Liver (tissue), 9 donors: ENCODE results near the gene CPAMD8. TPM values are rescaled to one million over a fixed set of nuclear protein-coding genes. Genes with fewer than 3 reads are reported as not detected.

Experiments
- DNase-seq: peaks from one replicate; pipeline ENCODE4 v3.0.0-alpha.2; 2017; ENCODE audit warnings: low spot score
- H3K27ac ChIP-seq, 2 donors: one replicate each; pipeline ENCODE4 v1.7.0; 2013; ENCODE audit warnings: inconsistent platforms in 2 of 2, low read length in 2 of 2, control low read depth in 1 of 2, low read depth in 1 of 2, mild to moderate bottlenecking in 1 of 2
- H3K27me3 ChIP-seq, 4 donors: one replicate each; pipeline versions ENCODE4 v1.6.1 to v1.7.0; 2013; ENCODE audit warnings: low read length in 3 of 4, inconsistent platforms in 1 of 4, mild to moderate bottlenecking in 1 of 4, moderate library complexity in 1 of 4; ENCODE audit not compliant: control insufficient read depth in 4 of 4, insufficient read depth in 4 of 4
- H3K36me3 ChIP-seq, 4 donors: one replicate each; pipeline versions ENCODE4 v1.6.1 to v1.7.0; 2013; ENCODE audit warnings: low read length in 3 of 4, mild to moderate bottlenecking in 3 of 4, low read depth in 1 of 4, moderate library complexity in 1 of 4; ENCODE audit not compliant: control insufficient read depth in 4 of 4, insufficient read depth in 3 of 4
- H3K4me1 ChIP-seq, 4 donors: one replicate each; pipeline versions ENCODE4 v1.6.1 to v1.7.0; 2013; ENCODE audit warnings: low read length in 3 of 4, mild to moderate bottlenecking in 3 of 4, moderate library complexity in 1 of 4; ENCODE audit not compliant: control insufficient read depth in 4 of 4, insufficient read depth in 4 of 4
- H3K4me3 ChIP-seq, 3 donors: one replicate each; pipeline versions ENCODE4 v1.6.1 to v1.7.0; 2013; ENCODE audit warnings: low read length in 3 of 3, control low read depth in 1 of 3, low read depth in 1 of 3, mild to moderate bottlenecking in 1 of 3
- H3K9ac ChIP-seq, 2 donors: one replicate each; pipeline ENCODE4 v1.7.0; 2013; ENCODE audit warnings: low read length in 2 of 2, mild to moderate bottlenecking in 2 of 2, moderate library complexity in 2 of 2, control low read depth in 1 of 2, low read depth in 1 of 2
- H3K9me3 ChIP-seq, 4 donors: one replicate each; pipeline versions ENCODE4 v1.6.1 to v1.7.0; 2013; ENCODE audit warnings: low read length in 3 of 4; ENCODE audit not compliant: control insufficient read depth in 4 of 4
- FOXA1 ChIP-seq: IDR thresholded peaks from 2 replicates; pipeline ENCODE4 v1.6.1; 2016; ENCODE audit warnings: antibody characterized with exemption
- FOXA2 ChIP-seq: IDR thresholded peaks from 2 replicates; pipeline ENCODE4 v1.6.1; 2016; ENCODE audit warnings: antibody characterized with exemption
- GABPA ChIP-seq, 2 donors: IDR thresholded peaks in 1 of 2; conservative IDR thresholded peaks in 1 of 2; 2 replicates each; pipeline ENCODE4 v1.6.1; 2016; ENCODE audit warnings: antibody characterized with exemption in 2 of 2, mild to moderate bottlenecking in 1 of 2, moderate library complexity in 1 of 2
- HNF4G ChIP-seq: IDR thresholded peaks from 2 replicates; pipeline ENCODE4 v1.6.1; 2016; ENCODE audit warnings: antibody characterized with exemption
- JUND ChIP-seq, 2 donors: IDR thresholded peaks; 2 replicates each; pipeline ENCODE4 v1.6.1; 2016; ENCODE audit warnings: antibody characterized with exemption in 2 of 2
- MAX ChIP-seq: IDR thresholded peaks from 2 replicates; pipeline ENCODE4 v1.6.1; 2016; ENCODE audit warnings: antibody characterized with exemption
- NR2F2 ChIP-seq: IDR thresholded peaks from 2 replicates; pipeline ENCODE4 v1.6.1; 2016; ENCODE audit warnings: antibody characterized with exemption
- RAD21 ChIP-seq, 2 donors: IDR thresholded peaks; 2 replicates each; pipeline ENCODE4 v1.6.1; 2016; ENCODE audit warnings: antibody characterized with exemption in 2 of 2, mild to moderate bottlenecking in 2 of 2
- RXRA ChIP-seq, 2 donors: IDR thresholded peaks; 2 replicates each; pipeline ENCODE4 v1.6.1; 2017 to 2018; ENCODE audit warnings: antibody characterized with exemption in 2 of 2, mild to moderate bottlenecking in 1 of 2
- SP1 ChIP-seq: IDR thresholded peaks from 2 replicates; pipeline ENCODE4 v1.6.1; 2018; ENCODE audit warnings: antibody characterized with exemption, mild to moderate bottlenecking
- TAF1 ChIP-seq: conservative IDR thresholded peaks from 2 replicates; pipeline ENCODE4 v1.6.1; 2016; ENCODE audit warnings: antibody characterized with exemption, mild to moderate bottlenecking
- YY1 ChIP-seq: IDR thresholded peaks from 2 replicates; pipeline ENCODE4 v1.6.1; 2016; ENCODE audit warnings: antibody characterized with exemption, mild to moderate bottlenecking
- WGBS: extraction: QIAGEN DNeasy Blood & Tissue Kit; methylation state at CpG from one replicate; pipeline ENCODE4 v1.1.7; 2013; 5-methylcytosine and 5-hydroxymethylcytosine counted together
- polyA plus RNA-seq, 2 donors: library from polyadenylated mRNA; stranded (reverse) in 1 of 2; unstranded in 1 of 2; fragments of 200-250 nt in 1 of 2; fragments of >200 nt in 1 of 2; fragmentation: Nextera tagmentation in 1 of 2; extraction: Ambion mirVana in 1 of 2; gene quantifications; one replicate each; pipeline versions ENCODE4 v1.2.1 to v1.2.3, GENCODE V29; 2013 to 2015
- total RNA-seq, 2 donors: library from RNA; depleted of rRNA; stranded (reverse); fragments of >200 nt; gene quantifications; one replicate each; pipeline ENCODE4 v1.2.3, GENCODE V29; 2014
- TF ChIP-seq, protein P1 (sequence below): IDR thresholded peaks from 2 replicates; pipeline ENCODE4 v1.6.1; 2016; ENCODE audit warnings: antibody characterized with exemption
- TF ChIP-seq, protein P2 (sequence below): IDR thresholded peaks from 2 replicates; pipeline ENCODE4 v1.6.1; 2016; ENCODE audit warnings: antibody characterized with exemption
- TF ChIP-seq, protein P3 (sequence below): IDR thresholded peaks from 2 replicates; pipeline ENCODE4 v1.6.1; 2016; ENCODE audit warnings: antibody characterized with exemption, mild to moderate bottlenecking
- TF ChIP-seq, protein P4 (sequence below): fragments of 150-350 bp; IDR thresholded peaks from 2 replicates; pipeline ENCODE4 v1.5.1; 2017; ENCODE audit warnings: improper control_type of control experiment, low read depth, low read length; ENCODE audit not compliant: missing input control
- donor health status: healthy.
- donor health status: healthy.
- donor health status: healthy.
- donor health status: healthy.
- donor health status: healthy.

The CPAMD8 gene
- total and polyA plus RNA-seq, 4 donors: 0.92 to 1.4 (median 1.1) TPM

- TF ChIP-seq, protein P1, sequence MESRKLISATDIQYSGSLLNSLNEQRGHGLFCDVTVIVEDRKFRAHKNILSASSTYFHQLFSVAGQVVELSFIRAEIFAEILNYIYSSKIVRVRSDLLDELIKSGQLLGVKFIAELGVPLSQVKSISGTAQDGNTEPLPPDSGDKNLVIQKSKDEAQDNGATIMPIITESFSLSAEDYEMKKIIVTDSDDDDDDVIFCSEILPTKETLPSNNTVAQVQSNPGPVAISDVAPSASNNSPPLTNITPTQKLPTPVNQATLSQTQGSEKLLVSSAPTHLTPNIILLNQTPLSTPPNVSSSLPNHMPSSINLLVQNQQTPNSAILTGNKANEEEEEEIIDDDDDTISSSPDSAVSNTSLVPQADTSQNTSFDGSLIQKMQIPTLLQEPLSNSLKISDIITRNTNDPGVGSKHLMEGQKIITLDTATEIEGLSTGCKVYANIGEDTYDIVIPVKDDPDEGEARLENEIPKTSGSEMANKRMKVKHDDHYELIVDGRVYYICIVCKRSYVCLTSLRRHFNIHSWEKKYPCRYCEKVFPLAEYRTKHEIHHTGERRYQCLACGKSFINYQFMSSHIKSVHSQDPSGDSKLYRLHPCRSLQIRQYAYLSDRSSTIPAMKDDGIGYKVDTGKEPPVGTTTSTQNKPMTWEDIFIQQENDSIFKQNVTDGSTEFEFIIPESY: no peak
- TF ChIP-seq FOXA2 (no peak), RAD21 (IDR thresholded peaks at IDR 0.05) (no peak), JUND (IDR thresholded peaks at IDR 0.05) (no peak), YY1 (no peak), TAF1 (no peak), RXRA (IDR thresholded peaks at IDR 0.05) (no peak)
Measured at GRCh38 chr19:16859626-16860025, 167.0 kb downstream of the CPAMD8 start (continued).

- no peak overlapping the region for H3K4me3 ChIP-seq
- DNase-seq: no peak
- 93% methylated on average over 9 of the region's 9 CpGs for WGBS
- no peaks in the 10 kb centered on the region for H3K9me3 ChIP-seq
- peaks cover 17 to 41% (median 25%) of the 10 kb centered on the region in 4 donors for H3K36me3 ChIP-seq
- no peaks in the 10 kb centered on the region for H3K27me3 ChIP-seq
- H3K27ac ChIP-seq: no peak overlapping the region
- H3K4me1 ChIP-seq: no peaks in the 10 kb centered on the region
- TF ChIP-seq YY1 (no peak), TAF1 (no peak), GABPA (IDR thresholded peaks at IDR 0.05 in 1 of 2, conservative IDR thresholded peaks at IDR 0.05 in 1 of 2) (no peak), SP1 (no peak), FOXA1 (no peak)
- TF ChIP-seq, protein P2, sequence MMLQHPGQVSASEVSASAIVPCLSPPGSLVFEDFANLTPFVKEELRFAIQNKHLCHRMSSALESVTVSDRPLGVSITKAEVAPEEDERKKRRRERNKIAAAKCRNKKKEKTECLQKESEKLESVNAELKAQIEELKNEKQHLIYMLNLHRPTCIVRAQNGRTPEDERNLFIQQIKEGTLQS: no peak
- no peak overlapping the region for H3K9ac ChIP-seq
Measured at GRCh38 chr19:16856091-16856490, 170.5 kb downstream of the CPAMD8 start.

DNA sequence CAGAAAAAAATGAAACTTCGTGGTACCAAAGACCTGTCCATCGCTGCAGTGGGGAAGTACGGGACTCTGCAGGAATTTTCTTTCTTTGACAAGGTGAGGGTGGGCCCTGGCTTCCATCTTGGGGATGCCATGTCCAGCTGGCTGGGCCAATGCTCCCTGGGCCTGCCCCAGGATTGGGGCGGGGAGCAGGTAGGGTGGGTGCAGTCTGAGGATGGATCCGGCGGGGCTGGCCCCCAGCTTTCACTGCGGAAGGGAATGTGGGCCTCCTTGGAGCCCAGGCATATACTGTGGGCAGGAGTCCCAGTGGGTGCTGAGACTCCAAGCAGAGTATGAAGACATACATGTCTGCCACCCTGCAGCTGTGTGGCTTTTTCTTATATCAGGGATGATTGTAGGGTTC lies 173.5 kb downstream of the CPAMD8 start:
- peaks cover 19 to 58% (median 31%) of the 10 kb centered on the region in 4 donors for H3K36me3 ChIP-seq
- no peaks in the 10 kb centered on the region for H3K27me3 ChIP-seq
- no peaks in the 10 kb centered on the region for H3K4me1 ChIP-seq
- H3K4me3 ChIP-seq: no peak overlapping the region
- no peak overlapping the region for H3K27ac ChIP-seq
- WGBS: 98% methylated on average over 7 of the region's 7 CpGs
- no peak for TF ChIP-seq MAX
- no peak for TF ChIP-seq YY1
- TF ChIP-seq GABPA (IDR thresholded peaks at IDR 0.05 in 1 of 2, conservative IDR thresholded peaks at IDR 0.05 in 1 of 2): no peak
- TF ChIP-seq, protein P3, sequence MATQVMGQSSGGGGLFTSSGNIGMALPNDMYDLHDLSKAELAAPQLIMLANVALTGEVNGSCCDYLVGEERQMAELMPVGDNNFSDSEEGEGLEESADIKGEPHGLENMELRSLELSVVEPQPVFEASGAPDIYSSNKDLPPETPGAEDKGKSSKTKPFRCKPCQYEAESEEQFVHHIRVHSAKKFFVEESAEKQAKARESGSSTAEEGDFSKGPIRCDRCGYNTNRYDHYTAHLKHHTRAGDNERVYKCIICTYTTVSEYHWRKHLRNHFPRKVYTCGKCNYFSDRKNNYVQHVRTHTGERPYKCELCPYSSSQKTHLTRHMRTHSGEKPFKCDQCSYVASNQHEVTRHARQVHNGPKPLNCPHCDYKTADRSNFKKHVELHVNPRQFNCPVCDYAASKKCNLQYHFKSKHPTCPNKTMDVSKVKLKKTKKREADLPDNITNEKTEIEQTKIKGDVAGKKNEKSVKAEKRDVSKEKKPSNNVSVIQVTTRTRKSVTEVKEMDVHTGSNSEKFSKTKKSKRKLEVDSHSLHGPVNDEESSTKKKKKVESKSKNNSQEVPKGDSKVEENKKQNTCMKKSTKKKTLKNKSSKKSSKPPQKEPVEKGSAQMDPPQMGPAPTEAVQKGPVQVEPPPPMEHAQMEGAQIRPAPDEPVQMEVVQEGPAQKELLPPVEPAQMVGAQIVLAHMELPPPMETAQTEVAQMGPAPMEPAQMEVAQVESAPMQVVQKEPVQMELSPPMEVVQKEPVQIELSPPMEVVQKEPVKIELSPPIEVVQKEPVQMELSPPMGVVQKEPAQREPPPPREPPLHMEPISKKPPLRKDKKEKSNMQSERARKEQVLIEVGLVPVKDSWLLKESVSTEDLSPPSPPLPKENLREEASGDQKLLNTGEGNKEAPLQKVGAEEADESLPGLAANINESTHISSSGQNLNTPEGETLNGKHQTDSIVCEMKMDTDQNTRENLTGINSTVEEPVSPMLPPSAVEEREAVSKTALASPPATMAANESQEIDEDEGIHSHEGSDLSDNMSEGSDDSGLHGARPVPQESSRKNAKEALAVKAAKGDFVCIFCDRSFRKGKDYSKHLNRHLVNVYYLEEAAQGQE: no peak
- no peak for TF ChIP-seq RXRA (IDR thresholded peaks at IDR 0.05)
- no peak for TF ChIP-seq FOXA2
- no peak for TF ChIP-seq NR2F2
- TF ChIP-seq HNF4G: no peak
- no peak for TF ChIP-seq JUND (IDR thresholded peaks at IDR 0.05)
- no peak for TF ChIP-seq RAD21 (IDR thresholded peaks at IDR 0.05)
- TF ChIP-seq, protein P4, sequence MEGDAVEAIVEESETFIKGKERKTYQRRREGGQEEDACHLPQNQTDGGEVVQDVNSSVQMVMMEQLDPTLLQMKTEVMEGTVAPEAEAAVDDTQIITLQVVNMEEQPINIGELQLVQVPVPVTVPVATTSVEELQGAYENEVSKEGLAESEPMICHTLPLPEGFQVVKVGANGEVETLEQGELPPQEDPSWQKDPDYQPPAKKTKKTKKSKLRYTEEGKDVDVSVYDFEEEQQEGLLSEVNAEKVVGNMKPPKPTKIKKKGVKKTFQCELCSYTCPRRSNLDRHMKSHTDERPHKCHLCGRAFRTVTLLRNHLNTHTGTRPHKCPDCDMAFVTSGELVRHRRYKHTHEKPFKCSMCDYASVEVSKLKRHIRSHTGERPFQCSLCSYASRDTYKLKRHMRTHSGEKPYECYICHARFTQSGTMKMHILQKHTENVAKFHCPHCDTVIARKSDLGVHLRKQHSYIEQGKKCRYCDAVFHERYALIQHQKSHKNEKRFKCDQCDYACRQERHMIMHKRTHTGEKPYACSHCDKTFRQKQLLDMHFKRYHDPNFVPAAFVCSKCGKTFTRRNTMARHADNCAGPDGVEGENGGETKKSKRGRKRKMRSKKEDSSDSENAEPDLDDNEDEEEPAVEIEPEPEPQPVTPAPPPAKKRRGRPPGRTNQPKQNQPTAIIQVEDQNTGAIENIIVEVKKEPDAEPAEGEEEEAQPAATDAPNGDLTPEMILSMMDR: no peak
- H3K9ac ChIP-seq: no peak overlapping the region
- H3K9me3 ChIP-seq: no peaks in the 10 kb centered on the region
- DNase-seq: no peak
